Measurements from ENCODE around the gene JAK1.
A peak's percentile ranks its signal among the peaks of the same experiment; 100 is the strongest.
"Not testable (repeated sequence)": the region's sequence is repeated elsewhere in the genome, so short reads cannot be mapped to it uniquely, and the experiment has no call there.

The JAK1 gene

GRCh38 chr1:64829411-64830029 lies 136.8 kb downstream of the JAK1 start:
- no peak for DNase-seq

GRCh38 chr1:64828829-64829228 lies 137.5 kb downstream of the JAK1 start:
- no peak for DNase-seq

GRCh38 chr1:64826991-64827390 lies 139.4 kb downstream of the JAK1 start:
- DNase-seq: no peak

- peak; percentile 36 for DNase-seq
Measured at GRCh38 chr1:64823691-64824476, 142.5 kb downstream of the JAK1 start.

- no peak for DNase-seq
Measured at GRCh38 chr1:64822621-64823020, 143.7 kb downstream of the JAK1 start.

- not testable (repeated sequence) for DNase-seq
Measured at GRCh38 chr1:64820572-64820971, 145.8 kb downstream of the JAK1 start.

- not testable (repeated sequence) for DNase-seq
Measured at GRCh38 chr1:64817364-64817763, 149.0 kb downstream of the JAK1 start.

- DNase-seq: no peak
Measured at GRCh38 chr1:64814427-64814826, 151.9 kb downstream of the JAK1 start.

- no peak for DNase-seq
Measured at GRCh38 chr1:64811131-64811530, 155.2 kb downstream of the JAK1 start.

GRCh38 chr1:64810001-64810400 lies 156.3 kb downstream of the JAK1 start:
- no peak for DNase-seq

GRCh38 chr1:64809309-64809708 lies 157.0 kb downstream of the JAK1 start:
- DNase-seq: no peak

GRCh38 chr1:64801851-64802523 lies 164.4 kb downstream of the JAK1 start:
- DNase-seq: no peak

- DNase-seq: no peak
Measured at GRCh38 chr1:64798872-64799271, 167.5 kb downstream of the JAK1 start.

- DNase-seq: no peak
Measured at GRCh38 chr1:64790832-64791487, 175.4 kb downstream of the JAK1 start.
